Stimulated activated effector memory CD8-positive, alpha-beta T cell treated with anti-CD3 and anti-CD28 coated beads, Interleukin-12 subunit alpha, Interleukin-12 subunit beta, amount 100 ng/mL, for 72 hours (primary cell): Measurements from ENCODE around the gene CYB5D1.

Experiments used
- ATAC-seq: fragments of 150-1000 bp; cut with Tn5 transposase; 2 replicates; pipeline ENCODE4 v1.10.0; 2021
- DNase-seq, 2 donors: peaks; one replicate each; pipeline ENCODE4 v3.0.0; 2021 to 2022; ENCODE audit warnings: low spot score in 2 of 2
- H3K27ac Mint-ChIP-seq: one replicate; pipeline ENCODE4 v1.8.0; 2022; ENCODE audit warnings: mild to moderate bottlenecking, mixed read lengths
- H3K36me3 Mint-ChIP-seq: one replicate; pipeline ENCODE4 v1.8.0; 2022; ENCODE audit warnings: mild to moderate bottlenecking, mixed read lengths
- H3K4me1 Mint-ChIP-seq: one replicate; pipeline ENCODE4 v1.8.0; 2022; ENCODE audit warnings: mixed read lengths
- H3K4me3 Mint-ChIP-seq: one replicate; pipeline ENCODE4 v1.8.0; 2022; ENCODE audit warnings: mild to moderate bottlenecking, mixed read lengths
- H3K9me3 Mint-ChIP-seq: one replicate; pipeline ENCODE4 v1.8.0; 2022; ENCODE audit warnings: mixed read lengths

CYB5D1 gene

GRCh38 chr17:7839190-7839875 is 18.5 kb upstream of the CYB5D1 start:
- H3K4me3 Mint-ChIP-seq = peak overlapping the region; percentile 99
- peak overlapping the region; percentile 84 for H3K27ac Mint-ChIP-seq
- H3K9me3 Mint-ChIP-seq = no peaks in the 10 kb centered on the region
- no peak for DNase-seq
- no peak for ATAC-seq
- H3K4me1 Mint-ChIP-seq = peaks cover 79% of the 10 kb centered on the region
- peaks cover 38% of the 10 kb centered on the region for H3K36me3 Mint-ChIP-seq

- ATAC-seq = no peak
- H3K9me3 Mint-ChIP-seq = no peaks in the 10 kb centered on the region
- H3K4me3 Mint-ChIP-seq = peak overlapping the region; percentile 80
- DNase-seq = no peak
- H3K4me1 Mint-ChIP-seq = peaks cover 74% of the 10 kb centered on the region
- H3K36me3 Mint-ChIP-seq = peaks cover 33% of the 10 kb centered on the region
- peak overlapping the region; percentile 98 for H3K27ac Mint-ChIP-seq
These were observed 17.9 kb upstream of the CYB5D1 start for GRCh38 chr17:7839876-7840261.

GRCh38 chr17:7840441-7840840 is 17.4 kb upstream of the CYB5D1 start:
- no peaks in the 10 kb centered on the region for H3K9me3 Mint-ChIP-seq
- no peak for DNase-seq
- peaks cover 27% of the 10 kb centered on the region for H3K36me3 Mint-ChIP-seq
- H3K4me3 Mint-ChIP-seq = peak overlapping the region; percentile 80
- no peak for ATAC-seq
- peak overlapping the region; percentile 98 for H3K27ac Mint-ChIP-seq
- peaks cover 77% of the 10 kb centered on the region for H3K4me1 Mint-ChIP-seq

- no peaks in the 10 kb centered on the region for H3K9me3 Mint-ChIP-seq
- H3K36me3 Mint-ChIP-seq = peaks cover 25% of the 10 kb centered on the region
- peaks cover 81% of the 10 kb centered on the region for H3K4me1 Mint-ChIP-seq
- no peak for DNase-seq
- peak overlapping the region; percentile 80 for H3K4me3 Mint-ChIP-seq
- H3K27ac Mint-ChIP-seq = peak overlapping the region; percentile 98
- ATAC-seq = no peak
These were observed 16.9 kb upstream of the CYB5D1 start for GRCh38 chr17:7840875-7841274.

- peak overlapping the region; percentile 80 for H3K4me3 Mint-ChIP-seq
- peak overlapping the region; percentile 98 for H3K27ac Mint-ChIP-seq
- ATAC-seq (peak; percentile 68), DNase-seq (peak in 1 of 2 donors; percentile 75)
- H3K36me3 Mint-ChIP-seq = peaks cover 19% of the 10 kb centered on the region
- peaks cover 81% of the 10 kb centered on the region for H3K4me1 Mint-ChIP-seq
- no peaks in the 10 kb centered on the region for H3K9me3 Mint-ChIP-seq
These were observed 16.3 kb upstream of the CYB5D1 start for GRCh38 chr17:7841396-7841914.

- DNase-seq = peak in 1 of 2 donors; percentile 95
- peak; percentile 38 for ATAC-seq
- peaks cover 15% of the 10 kb centered on the region for H3K36me3 Mint-ChIP-seq
- H3K4me3 Mint-ChIP-seq = peak overlapping the region; percentile 80
- H3K9me3 Mint-ChIP-seq = no peaks in the 10 kb centered on the region
- peak overlapping the region; percentile 98 for H3K27ac Mint-ChIP-seq
- H3K4me1 Mint-ChIP-seq = peaks cover 81% of the 10 kb centered on the region
These were observed 15.9 kb upstream of the CYB5D1 start for GRCh38 chr17:7841915-7842379.

GRCh38 chr17:7842380-7843256 is 15.2 kb upstream of the CYB5D1 start:
- peak; percentile 87 to 98 for DNase-seq
- Mint-ChIP-seq H3K4me1 (peaks cover 81% of the 10 kb centered on the region), H3K27ac (peak overlapping the region; percentile 98), H3K4me3 (peak overlapping the region; percentile 80), H3K9me3 (no peaks in the 10 kb centered on the region), H3K36me3 (peaks cover 15% of the 10 kb centered on the region)
- peak; percentile 68 for ATAC-seq

GRCh38 chr17:7843257-7843535 is 14.6 kb upstream of the CYB5D1 start:
- DNase-seq (no peak), ATAC-seq (no peak)
- Mint-ChIP-seq H3K4me1 (peaks cover 81% of the 10 kb centered on the region), H3K36me3 (peaks cover 15% of the 10 kb centered on the region), H3K4me3 (peak overlapping the region; percentile 80), H3K27ac (peak overlapping the region; percentile 98), H3K9me3 (no peaks in the 10 kb centered on the region)

- H3K27ac Mint-ChIP-seq = peak overlapping the region; percentile 98
- H3K4me1 Mint-ChIP-seq = peaks cover 78% of the 10 kb centered on the region
- DNase-seq (peak; percentile 76 to 92), ATAC-seq (peak; percentile 27)
- H3K36me3 Mint-ChIP-seq = peaks cover 10% of the 10 kb centered on the region
- peak overlapping the region; percentile 80 for H3K4me3 Mint-ChIP-seq
- H3K9me3 Mint-ChIP-seq = no peaks in the 10 kb centered on the region
These were observed 14.1 kb upstream of the CYB5D1 start for GRCh38 chr17:7843536-7844291.

- peaks cover 2% of the 10 kb centered on the region for H3K36me3 Mint-ChIP-seq
- H3K4me1 Mint-ChIP-seq = peaks cover 72% of the 10 kb centered on the region
- ATAC-seq = peak; percentile 65
These were observed 13.3 kb upstream of the CYB5D1 start for GRCh38 chr17:7844292-7845154.

GRCh38 chr17:7845359-7846062 is 12.3 kb upstream of the CYB5D1 start:
- DNase-seq (no peak), ATAC-seq (no peak)
- no peaks in the 10 kb centered on the region for H3K9me3 Mint-ChIP-seq
- peaks cover 72% of the 10 kb centered on the region for H3K4me1 Mint-ChIP-seq
- H3K27ac Mint-ChIP-seq = peak overlapping the region; percentile 98
- H3K4me3 Mint-ChIP-seq = peak overlapping the region; percentile 80
- H3K36me3 Mint-ChIP-seq = no peaks in the 10 kb centered on the region

More at GRCh38 chr17:7844292-7845154, 13.3 kb upstream of the CYB5D1 start:
- DNase-seq = peak; percentile 66 to 91
- no peaks in the 10 kb centered on the region for H3K9me3 Mint-ChIP-seq
- H3K27ac Mint-ChIP-seq = peak overlapping the region; percentile 98
- peak overlapping the region; percentile 80 for H3K4me3 Mint-ChIP-seq

GRCh38 chr17:7846063-7846735 is 11.6 kb upstream of the CYB5D1 start:
- H3K9me3 Mint-ChIP-seq = no peaks in the 10 kb centered on the region
- ATAC-seq (no peak), DNase-seq (no peak)

More at GRCh38 chr17:7846063-7846735, 11.6 kb upstream of the CYB5D1 start:
- Mint-ChIP-seq H3K4me3 (peak overlapping the region; percentile 80), H3K27ac (peak overlapping the region; percentile 98), H3K4me1 (peaks cover 72% of the 10 kb centered on the region), H3K36me3 (no peaks in the 10 kb centered on the region)
